HFFc6 (cell line): ENCODE results near the gene GDA. TPM values are rescaled to one million over a fixed set of nuclear protein-coding genes. Genes with fewer than 3 reads are reported as not detected.

Source experiments
- DNase-seq: peaks from one replicate; pipeline ENCODE4 v3.0.0-alpha.2; 2018
- H3K27ac Mint-ChIP-seq: 2 replicates; pipeline ENCODE4 v1.8.0; 2020; ENCODE audit warnings: mild to moderate bottlenecking, mixed read lengths
- H3K27me3 Mint-ChIP-seq: 2 replicates; pipeline ENCODE4 v1.8.0; 2021; ENCODE audit warnings: mild to moderate bottlenecking, moderate library complexity, mixed read lengths; ENCODE audit not compliant: insufficient read depth
- H3K36me3 Mint-ChIP-seq: 2 replicates; pipeline ENCODE4 v1.8.0; 2021; ENCODE audit warnings: low read depth, mixed read lengths
- H3K4me1 Mint-ChIP-seq: 2 replicates; pipeline ENCODE4 v1.8.0; 2020; ENCODE audit warnings: low read depth, mixed read lengths
- H3K4me3 Mint-ChIP-seq: 2 replicates; pipeline ENCODE4 v1.8.0; 2020; ENCODE audit warnings: mild to moderate bottlenecking, moderate library complexity, mixed read lengths
- H3K9me3 Mint-ChIP-seq: 2 replicates; pipeline ENCODE4 v1.8.0; 2020; ENCODE audit warnings: mild to moderate bottlenecking, mixed read lengths
- CTCF ChIP-seq: fragments of 200-600 bp; sonication (generic); IDR thresholded peaks from 2 replicates; pipeline ENCODE4 v1.5.0; 2021; ENCODE audit warnings: antibody characterized with exemption, mild to moderate bottlenecking
- total RNA-seq, 6 experiments: library from RNA; stranded (reverse); fragmentation: NEBNext Ultra II Directional; extraction: Animal tissue kit (Norgen Biotek cat#: 25700); gene quantifications; 2 replicates in 1 of 6; 3 replicates in 5 of 6; pipeline ENCODE4 v1.2.3, GENCODE V29; 2021

The GDA gene
- total RNA-seq, 6 experiments from 2014 or later: not detected

DNA sequence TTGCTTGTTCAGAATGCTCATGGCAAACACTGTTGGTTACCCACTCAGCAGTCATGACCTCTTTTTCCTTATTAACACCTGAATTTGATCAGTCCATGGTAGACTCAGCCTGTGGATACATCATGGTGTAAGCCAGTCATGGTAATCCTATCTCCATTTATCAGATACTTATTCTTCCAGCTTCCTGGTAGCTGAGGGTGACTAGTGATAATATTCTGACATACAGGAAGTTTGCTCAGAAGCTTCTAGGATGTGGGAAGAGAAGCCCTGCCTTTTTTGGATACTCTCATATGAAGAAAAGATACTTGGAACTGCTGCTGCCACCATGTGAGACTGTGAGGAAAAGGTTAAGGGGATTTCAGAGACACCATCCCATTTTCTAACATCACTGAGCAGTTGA lies 7.3 kb downstream of the GDA start:
- no peak overlapping the region for H3K27ac Mint-ChIP-seq

GRCh38 chr9:72158680-72159079 lies 9.4 kb downstream of the GDA start:
- H3K27ac Mint-ChIP-seq: no peak overlapping the region
- H3K4me1 Mint-ChIP-seq: no peaks in the 10 kb centered on the region
- no peak overlapping the region for H3K4me3 Mint-ChIP-seq
- no peaks in the 10 kb centered on the region for H3K9me3 Mint-ChIP-seq
- no peak for DNase-seq
- no peaks in the 10 kb centered on the region for H3K36me3 Mint-ChIP-seq
- no peak for TF ChIP-seq CTCF
- peaks cover 3% of the 10 kb centered on the region; the same call in 1 of the 2 replicates for H3K27me3 Mint-ChIP-seq

More for the DNA sequence above, 7.3 kb downstream of the GDA start:
- Mint-ChIP-seq H3K4me1 (no peaks in the 10 kb centered on the region), H3K27me3 (no peaks in the 10 kb centered on the region), H3K4me3 (no peak overlapping the region), H3K9me3 (no peaks in the 10 kb centered on the region), H3K36me3 (no peaks in the 10 kb centered on the region)
- no peak for DNase-seq
- no peak for TF ChIP-seq CTCF

- TF ChIP-seq CTCF: no peak
- no peak for DNase-seq
- no peaks in the 10 kb centered on the region for H3K36me3 Mint-ChIP-seq
- H3K4me3 Mint-ChIP-seq: no peak overlapping the region
- H3K27me3 Mint-ChIP-seq: peaks cover 3% of the 10 kb centered on the region; the same call in 1 of the 2 replicates
- H3K9me3 Mint-ChIP-seq: no peaks in the 10 kb centered on the region
- H3K27ac Mint-ChIP-seq: no peak overlapping the region
- H3K4me1 Mint-ChIP-seq: no peaks in the 10 kb centered on the region
These were observed 11.3 kb downstream of the GDA start for GRCh38 chr9:72160446-72161123.

- Mint-ChIP-seq H3K9me3 (no peaks in the 10 kb centered on the region), H3K4me3 (no peak overlapping the region), H3K4me1 (no peaks in the 10 kb centered on the region), H3K27ac (no peak overlapping the region), H3K36me3 (no peaks in the 10 kb centered on the region), H3K27me3 (peaks cover 3% of the 10 kb centered on the region; the same call in 1 of the 2 replicates)
- no peak for TF ChIP-seq CTCF
- no peak for DNase-seq
These were observed 16.1 kb downstream of the GDA start for GRCh38 chr9:72165326-72165725.

GRCh38 chr9:72165821-72166547 lies 16.7 kb downstream of the GDA start:
- DNase-seq: no peak
- TF ChIP-seq CTCF: no peak
- H3K9me3 Mint-ChIP-seq: no peaks in the 10 kb centered on the region
- H3K36me3 Mint-ChIP-seq: no peaks in the 10 kb centered on the region
- H3K4me3 Mint-ChIP-seq: no peak overlapping the region
- no peak overlapping the region for H3K27ac Mint-ChIP-seq
- H3K4me1 Mint-ChIP-seq: no peaks in the 10 kb centered on the region
- H3K27me3 Mint-ChIP-seq: peaks cover 3% of the 10 kb centered on the region; the same call in 1 of the 2 replicates
